HG02623 (cell line): ENCODE data around the gene TNNI2.
"Not testable (repeated sequence)": the region's sequence is repeated elsewhere in the genome, so short reads cannot be mapped to it uniquely, and the experiment has no call there.

Experiments
- ATAC-seq: cut with Tn5 transposase; IDR thresholded peaks from one replicate; pipeline ENCODE4 v1.9.1; 2021; ENCODE audit warnings: moderate library complexity; ENCODE audit not compliant: unreplicated experiment

TNNI2 gene

GRCh38 chr11:1882265-1883238 lies 43.8 kb downstream of the TNNI2 start:
- ATAC-seq: peak; percentile 53

- ATAC-seq: no peak
These were observed 44.8 kb downstream of the TNNI2 start for GRCh38 chr11:1883346-1884302.

- no peak for ATAC-seq
These were observed 45.5 kb downstream of the TNNI2 start for GRCh38 chr11:1884303-1884700.

- not testable (repeated sequence) for ATAC-seq
These were observed 47.8 kb downstream of the TNNI2 start for GRCh38 chr11:1886551-1886950.

GRCh38 chr11:1887451-1888346 lies 48.9 kb downstream of the TNNI2 start:
- ATAC-seq: no peak

GRCh38 chr11:1888347-1888753 lies 49.6 kb downstream of the TNNI2 start:
- no peak for ATAC-seq

- ATAC-seq: no peak
These were observed 50.0 kb downstream of the TNNI2 start for GRCh38 chr11:1888811-1889210.

- ATAC-seq: no peak
These were observed 50.6 kb downstream of the TNNI2 start for GRCh38 chr11:1889224-1889930.

- ATAC-seq: no peak
These were observed 51.4 kb downstream of the TNNI2 start for GRCh38 chr11:1889941-1890855.
